HG02642 (cell line): ENCODE data around the gene TNRC6C.

Experiments
- ATAC-seq: cut with Tn5 transposase; IDR thresholded peaks from one replicate; pipeline ENCODE4 v1.9.1; 2021; ENCODE audit warnings: mild to moderate bottlenecking; ENCODE audit not compliant: unreplicated experiment, poor library complexity

The TNRC6C gene

DNA sequence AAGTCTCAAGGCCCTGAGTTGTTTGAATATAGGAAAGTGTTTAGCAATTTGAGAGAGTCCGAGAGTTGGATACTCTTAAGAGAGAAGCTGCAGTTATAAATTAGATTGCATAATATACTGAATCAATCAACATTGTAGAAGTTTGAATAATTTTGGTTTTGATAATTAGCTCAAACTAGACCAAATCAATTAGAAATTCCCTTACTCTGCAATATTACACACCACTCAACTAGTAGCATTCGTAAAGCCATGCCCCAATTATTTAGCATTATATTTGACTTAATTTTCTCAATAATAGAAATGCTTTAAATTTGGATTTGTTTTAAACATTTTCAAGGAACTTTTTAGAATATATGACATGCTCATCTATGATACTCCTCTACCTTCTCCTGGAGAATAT lies 49.1 kb downstream of the TNRC6C start:
- no peak for ATAC-seq

- ATAC-seq = no peak
These were observed 52.3 kb downstream of the TNRC6C start for GRCh38 chr17:78010759-78011158.

GRCh38 chr17:78012428-78012827 lies 53.9 kb downstream of the TNRC6C start:
- ATAC-seq = no peak

GRCh38 chr17:78013683-78014467 lies 55.4 kb downstream of the TNRC6C start:
- ATAC-seq = no peak

DNA sequence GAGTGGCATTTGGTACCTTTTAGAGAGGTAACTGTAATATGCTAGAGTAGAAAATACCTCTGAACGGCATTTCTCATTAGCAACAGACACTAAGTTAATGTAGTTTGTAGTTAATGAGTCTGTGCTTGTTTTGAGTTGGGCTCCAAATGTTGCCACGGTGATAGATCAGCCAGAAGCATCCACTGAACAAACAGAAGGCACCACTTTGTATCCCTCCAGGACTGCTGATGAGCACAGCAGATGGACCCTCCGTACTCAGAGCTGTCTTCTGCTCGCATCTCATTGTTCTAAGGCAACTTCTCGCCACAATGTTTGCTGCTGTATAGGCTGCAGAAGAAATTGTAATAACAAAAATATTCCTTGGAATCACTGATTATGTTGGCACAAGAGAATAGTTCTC lies 56.1 kb downstream of the TNRC6C start:
- ATAC-seq = no peak

DNA sequence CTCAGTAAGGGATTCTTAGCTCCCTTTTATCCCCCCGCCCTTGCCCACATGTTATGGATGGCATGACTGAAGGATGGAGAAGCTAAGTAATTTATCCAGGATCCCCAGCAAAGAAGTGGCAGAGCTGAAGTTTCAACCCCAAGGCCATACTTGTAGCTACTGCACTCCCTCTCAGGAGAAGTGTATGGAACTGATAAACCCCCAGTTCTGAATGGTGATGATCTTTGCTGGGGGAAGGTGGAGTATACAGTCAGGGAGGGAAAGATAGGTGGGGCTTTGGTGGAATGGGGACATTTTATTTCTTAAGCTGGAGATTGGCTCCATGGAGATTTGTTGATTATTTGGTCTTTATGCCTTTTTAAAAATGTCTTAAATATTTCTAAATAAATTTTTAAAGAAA lies 58.3 kb downstream of the TNRC6C start:
- no peak for ATAC-seq

DNA sequence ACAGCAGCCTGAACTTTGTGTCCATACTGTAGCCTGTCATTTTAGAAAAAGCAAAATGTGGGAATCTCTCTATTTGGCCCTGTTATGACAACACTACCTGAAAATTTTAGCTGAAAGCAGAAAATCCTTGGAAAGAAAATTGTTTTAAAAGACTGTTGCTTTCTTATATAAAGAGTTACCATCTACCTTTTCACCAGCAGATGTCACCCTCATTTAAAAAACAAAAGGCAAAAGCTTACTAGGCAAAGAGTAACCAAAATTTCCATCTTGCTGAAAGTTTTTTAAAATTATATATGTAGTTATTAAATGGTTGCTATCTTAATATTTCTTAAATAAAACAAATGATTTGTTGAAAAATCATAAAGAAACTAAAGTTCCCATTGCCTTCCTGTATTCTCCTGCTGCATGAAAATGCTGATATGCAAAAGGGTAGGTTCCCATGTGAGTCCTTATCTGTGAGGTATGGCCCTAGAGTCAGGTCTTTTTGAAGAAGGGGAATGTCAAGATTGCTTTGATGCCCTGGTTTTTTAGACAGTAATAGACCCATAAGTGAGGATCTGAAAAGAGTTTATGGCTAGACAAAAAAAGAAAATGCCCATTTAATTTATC lies 61.0 kb downstream of the TNRC6C start:
- no peak for ATAC-seq

GRCh38 chr17:78019976-78020716 lies 61.6 kb downstream of the TNRC6C start:
- no peak for ATAC-seq

DNA sequence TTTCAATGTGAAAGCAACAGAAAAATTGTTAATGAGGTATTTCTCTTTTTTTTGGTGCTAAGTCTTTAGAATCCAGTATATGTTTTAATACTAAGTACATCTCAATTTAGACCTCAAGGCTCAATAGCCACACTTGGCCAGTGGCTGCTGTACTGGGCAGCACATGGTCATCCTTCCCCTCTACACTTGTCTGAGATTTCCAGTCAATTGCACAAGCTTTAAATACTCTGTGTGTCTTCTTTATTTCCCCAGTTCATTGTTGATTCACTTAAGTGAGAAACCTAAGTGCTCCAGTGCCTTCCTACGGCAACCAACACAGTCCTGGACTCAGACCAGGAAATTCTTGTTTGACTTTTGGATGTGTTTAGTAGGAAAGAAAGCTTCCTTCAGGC lies 62.2 kb downstream of the TNRC6C start:
- no peak for ATAC-seq

- no peak for ATAC-seq
These were observed 63.9 kb downstream of the TNRC6C start for GRCh38 chr17:78022425-78022824.

- no peak for ATAC-seq
These were observed 64.5 kb downstream of the TNRC6C start for GRCh38 chr17:78023042-78023441.

GRCh38 chr17:78026381-78026780 lies 67.9 kb downstream of the TNRC6C start:
- ATAC-seq = no peak

DNA sequence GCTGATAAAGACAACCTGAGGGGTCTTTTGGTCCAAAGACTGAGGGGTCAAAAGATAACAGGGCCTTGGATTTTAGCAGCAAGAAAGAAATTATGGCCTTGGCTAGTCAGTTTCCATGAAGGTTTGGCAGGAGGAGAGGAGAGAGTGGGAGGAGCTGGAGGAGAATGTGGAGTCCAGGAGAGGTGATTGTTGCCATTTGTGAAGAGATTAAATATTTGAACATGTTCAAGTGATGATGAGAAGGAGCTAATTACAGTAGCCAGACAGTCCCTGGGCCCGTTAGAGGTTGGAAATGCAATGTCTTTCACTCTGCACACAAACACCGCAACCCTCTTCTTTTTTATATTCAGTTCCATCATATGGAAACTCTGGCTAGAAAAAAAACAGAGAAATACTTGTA lies 68.6 kb downstream of the TNRC6C start:
- ATAC-seq = no peak

GRCh38 chr17:78029697-78030096 lies 71.2 kb downstream of the TNRC6C start:
- ATAC-seq = no peak

DNA sequence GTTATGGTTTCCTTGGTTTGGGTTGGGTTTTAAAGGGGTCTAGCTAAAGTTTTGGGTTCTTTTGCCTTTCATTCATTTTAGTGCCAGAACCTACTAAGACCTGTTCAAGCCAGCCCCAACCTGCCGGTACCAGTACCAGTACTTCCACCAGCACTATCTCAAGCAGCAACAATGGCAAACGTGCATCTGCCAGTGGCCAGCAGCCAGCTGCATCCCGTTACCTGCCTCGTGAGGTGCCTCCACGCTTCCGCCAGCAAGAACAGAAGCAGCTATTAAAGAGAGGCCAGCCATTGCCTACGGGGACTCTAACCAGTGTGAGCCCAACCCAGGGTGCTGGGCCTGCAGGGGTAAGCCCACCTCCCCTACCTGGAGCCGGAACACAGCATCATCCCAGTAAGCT lies 72.9 kb downstream of the TNRC6C start:
- no peak for ATAC-seq

DNA sequence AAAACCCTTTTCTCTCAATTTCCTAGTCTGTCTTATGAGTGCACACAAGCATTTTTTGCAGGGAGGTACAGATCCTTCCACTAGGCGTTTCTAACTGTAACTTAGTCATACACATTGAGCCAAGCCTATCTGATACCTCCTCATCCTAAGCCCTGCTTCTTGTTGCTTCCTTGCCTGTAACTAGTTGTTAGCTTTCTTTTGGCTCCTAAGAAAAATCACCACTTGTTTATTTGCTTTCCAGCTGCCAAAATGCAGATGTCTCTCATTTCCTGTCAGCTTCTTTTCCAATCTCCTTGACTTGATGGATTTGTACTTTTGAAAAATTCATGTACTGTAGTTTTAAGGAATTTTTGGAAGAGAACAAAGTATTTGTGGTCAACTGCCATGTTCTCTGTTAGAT lies 73.7 kb downstream of the TNRC6C start:
- ATAC-seq = no peak

DNA sequence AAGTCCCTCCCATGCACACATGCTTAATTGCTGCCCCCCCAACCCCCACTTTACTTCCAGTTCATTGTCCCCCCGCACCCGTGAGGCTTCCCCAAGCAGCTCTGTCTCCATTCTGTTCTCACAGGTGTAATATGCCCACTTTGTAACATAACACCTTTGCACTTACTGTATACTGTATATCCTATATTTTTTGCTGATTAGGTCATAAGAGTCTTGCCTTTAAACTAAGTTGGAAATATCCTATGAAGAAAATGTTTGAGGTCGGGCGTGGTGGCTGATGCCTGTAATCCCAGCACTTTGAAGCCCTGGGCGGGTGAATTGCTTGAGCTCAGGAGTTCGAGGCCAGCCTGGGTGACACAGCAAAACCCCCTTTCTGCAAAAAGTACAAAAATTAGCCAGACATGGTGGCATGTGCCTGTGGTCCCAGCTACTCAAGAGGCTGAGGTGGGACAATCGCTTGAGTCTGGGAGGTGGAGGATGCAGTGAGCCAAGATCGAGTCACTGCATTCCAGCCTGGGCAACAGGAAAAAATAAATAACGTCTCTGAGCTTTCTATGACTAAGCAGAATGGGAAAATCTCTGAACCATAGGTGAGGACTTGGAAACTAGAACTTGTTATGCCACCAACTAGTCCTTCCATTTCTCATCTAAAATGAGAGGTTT lies 76.1 kb downstream of the TNRC6C start:
- ATAC-seq = no peak

- no peak for ATAC-seq
These were observed 78.8 kb downstream of the TNRC6C start for GRCh38 chr17:78037280-78037679.

- no peak for ATAC-seq
These were observed 80.3 kb downstream of the TNRC6C start for GRCh38 chr17:78038748-78039288.

DNA sequence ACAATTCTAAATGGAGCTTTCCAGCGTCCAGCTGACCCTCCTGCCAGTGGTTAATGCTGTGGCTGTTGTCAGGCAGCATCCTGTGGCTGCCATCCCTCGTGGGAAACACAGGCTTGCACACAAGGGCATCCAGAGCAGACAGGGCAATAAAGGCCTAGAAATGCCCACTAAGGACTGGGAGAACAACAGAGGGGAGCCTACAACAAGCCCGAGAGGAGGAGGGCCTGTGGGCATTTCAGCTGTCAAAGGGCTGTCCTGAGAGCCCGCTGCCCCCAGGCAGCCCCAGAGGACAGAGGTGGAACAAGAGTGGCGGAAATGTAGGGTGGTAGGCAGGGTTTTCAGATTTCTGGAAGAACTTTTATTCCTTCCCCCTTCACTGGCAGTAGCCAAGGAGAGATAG lies 81.1 kb downstream of the TNRC6C start:
- no peak for ATAC-seq
